ENCODE measurements around the gene JPH4. TPM values are rescaled to one million over a fixed set of nuclear protein-coding genes. Genes with fewer than 3 reads are reported as not detected.

JPH4 gene
- total RNA-seq, 6 experiments from 2014 or later, result 0.07 to 0.20 (median 0.19) TPM; not detected in 3

GRCh38 chr14:23569443-23570151, 9.0 kb downstream of the JPH4 start:
- no peaks in the 10 kb centered on the region for H3K27me3 ChIP-seq
- no peaks in the 10 kb centered on the region for H3K9me3 ChIP-seq
- intact Hi-C loops (cut with DNase I), result no loop called here
- TF ChIP-seq POLR2A (IDR thresholded peaks at IDR 0.05) (no peak), CTCF (IDR thresholded peaks at IDR 0.05) (no peak)
- no peaks in the 10 kb centered on the region for H3K36me3 ChIP-seq
- no peak overlapping the region for H3K4me3 ChIP-seq
- WGBS (ENCODE audit: insufficient coverage, low coverage, low lambda C conversion rate, missing lambda C conversion rate), result 58% methylated on average over 5 of the region's 7 CpGs
- peak in 2 of 4 donors; percentile 7 to 10 for ATAC-seq
- no peak overlapping the region for H3K27ac ChIP-seq
- DNase-seq, result no peak
- H3K4me1 ChIP-seq, result peaks cover 0 to 10% (median 0%) of the 10 kb centered on the region in 4 donors

- 56% methylated on average over 6 of the region's 6 CpGs for WGBS (ENCODE audit: insufficient coverage, low coverage, low lambda C conversion rate, missing lambda C conversion rate)
- H3K36me3 ChIP-seq, result no peaks in the 10 kb centered on the region
- intact Hi-C loops (cut with DNase I), result no loop called here
- H3K27me3 ChIP-seq, result no peaks in the 10 kb centered on the region
- TF ChIP-seq CTCF (IDR thresholded peaks at IDR 0.05), result peak in 1 of 4 donors; percentile 6
- TF ChIP-seq POLR2A (IDR thresholded peaks at IDR 0.05), result no peak
- H3K27ac ChIP-seq, result no peak overlapping the region
- no peak for ATAC-seq
- no peak overlapping the region for H3K4me3 ChIP-seq
- no peaks in the 10 kb centered on the region for H3K9me3 ChIP-seq
- no peak for DNase-seq
- peaks cover 0 to 16% (median 1%) of the 10 kb centered on the region in 4 donors for H3K4me1 ChIP-seq
Measured at GRCh38 chr14:23568600-23569331, 9.8 kb downstream of the JPH4 start.

- TF ChIP-seq CTCF (IDR thresholded peaks at IDR 0.05) (no peak), POLR2A (IDR thresholded peaks at IDR 0.05) (no peak)
- intact Hi-C loops (cut with DNase I), result no loop called here
- DNase-seq (no peak), ATAC-seq (no peak)
- Histone ChIP-seq H3K27ac (peak overlapping the region in 2 of 3 donors; percentile 36 to 39), H3K9me3 (no peaks in the 10 kb centered on the region), H3K36me3 (no peaks in the 10 kb centered on the region), H3K4me1 (peaks cover 0 to 22% (median 3%) of the 10 kb centered on the region in 4 donors), H3K4me3 (peak overlapping the region; percentile 54 to 60 (median 60)), H3K27me3 (no peaks in the 10 kb centered on the region)
- WGBS (ENCODE audit: insufficient coverage, low coverage, low lambda C conversion rate, missing lambda C conversion rate), result 65% methylated on average over 2 of the region's 2 CpGs
Measured at GRCh38 chr14:23568021-23568599, 10.5 kb downstream of the JPH4 start.

- Histone ChIP-seq H3K27ac (peak within 1 kb of the TSS; percentile 36 to 58 (median 39)), H3K4me1 (peaks cover 0 to 24% (median 4%) of the 10 kb centered on the region in 4 donors), H3K27me3 (no peaks in the 10 kb centered on the region), H3K36me3 (no peaks in the 10 kb centered on the region), H3K9me3 (no peaks in the 10 kb centered on the region), H3K4me3 (peak within 1 kb of the TSS; percentile 54 to 60 (median 60))
- TF ChIP-seq POLR2A (IDR thresholded peaks at IDR 0.05), result peak; percentile 61
- TF ChIP-seq CTCF (IDR thresholded peaks at IDR 0.05), result no peak
- DNase-seq, result peak; percentile 87 to 91 (median 90)
- WGBS (ENCODE audit: insufficient coverage, low coverage, low lambda C conversion rate, missing lambda C conversion rate), result 3% methylated on average over 30 of the region's 53 CpGs
- ATAC-seq, result peak; percentile 81 to 83 (median 82)
- intact Hi-C loops (cut with DNase I), result no loop called here
Measured at GRCh38 chr14:23567186-23568020, 11.2 kb downstream of the JPH4 start, which contains the start of gene AP1G2. AP1G2 (minus strand) TSS chr14:23567791; CDS start chr14:23567314, 477 bp downstream.
